Brain microvascular endothelial cell (primary cell): ENCODE measurements around the gene AIF1.

ENCODE experiments used
- DNase-seq: peaks from one replicate; pipeline ENCODE4 v3.0.0-alpha.2; 2020
- H3K27ac ChIP-seq: fragments of 250-450 bp; sonication (Bioruptor Pico); 2 replicates; pipeline ENCODE4 v1.5.1; 2020; ENCODE audit warnings: mild to moderate bottlenecking, moderate library complexity
- H3K27me3 ChIP-seq: fragments of 250-450 bp; sonication (Bioruptor Pico); replicated peaks from 2 replicates; pipeline ENCODE4 v1.5.1; 2020; ENCODE audit warnings: mild to moderate bottlenecking
- H3K36me3 ChIP-seq: fragments of 250-450 bp; sonication (Bioruptor Pico); replicated peaks from 2 replicates; pipeline ENCODE4 v1.5.1; 2020; ENCODE audit warnings: mild to moderate bottlenecking
- H3K4me3 ChIP-seq: 2 replicates; pipeline ENCODE4 v1.5.1; 2011; ENCODE audit warnings: low read depth, mild to moderate bottlenecking, control low read depth, low read length, moderate library complexity
- CTCF ChIP-seq: IDR thresholded peaks from 2 replicates; pipeline ENCODE4 v1.5.1; 2011; ENCODE audit warnings: low read depth, mild to moderate bottlenecking, moderate library complexity, low read length, control low read depth, inconsistent platforms; ENCODE audit errors: missing control alignments
- in situ Hi-C: cut with HindIII; loops from 2 replicates; pipeline ENCODE4 v1.10.0; 2017; ENCODE audit warnings: low sequenced_read_pairs, low pct_ligation_motif_present

The AIF1 gene

GRCh38 chr6:31622684-31623091 is 7.7 kb downstream of the AIF1 start:
- H3K36me3 ChIP-seq = peaks cover 51% of the 10 kb centered on the region
- H3K27me3 ChIP-seq = no peaks in the 10 kb centered on the region
- no peak overlapping the region for H3K27ac ChIP-seq
- TF ChIP-seq CTCF = no peak
- no peak for DNase-seq
- peak overlapping the region; percentile 94 for H3K4me3 ChIP-seq
- in situ Hi-C loops = no loop called here

GRCh38 chr6:31624070-31624469 is 9.0 kb downstream of the AIF1 start:
- in situ Hi-C loops = no loop called here
- peaks cover 65% of the 10 kb centered on the region for H3K36me3 ChIP-seq
- TF ChIP-seq CTCF = no peak
- no peaks in the 10 kb centered on the region for H3K27me3 ChIP-seq
- no peak overlapping the region for H3K4me3 ChIP-seq
- no peak for DNase-seq
- H3K27ac ChIP-seq = no peak overlapping the region

- no peak overlapping the region for H3K27ac ChIP-seq
- in situ Hi-C loops = no loop called here
Measured at GRCh38 chr6:31626952-31627351, 11.9 kb downstream of the AIF1 start.

GRCh38 chr6:31627690-31628287 is 12.8 kb downstream of the AIF1 start:
- in situ Hi-C loops = no loop called here
- no peak overlapping the region for H3K27ac ChIP-seq
- no peak for TF ChIP-seq CTCF
- DNase-seq = no peak
- no peak overlapping the region for H3K4me3 ChIP-seq
- no peaks in the 10 kb centered on the region for H3K27me3 ChIP-seq
- H3K36me3 ChIP-seq = peaks cover 96% of the 10 kb centered on the region

More at GRCh38 chr6:31626952-31627351, 11.9 kb downstream of the AIF1 start:
- no peaks in the 10 kb centered on the region for H3K27me3 ChIP-seq
- no peak for TF ChIP-seq CTCF
- peaks cover 93% of the 10 kb centered on the region for H3K36me3 ChIP-seq
- no peak for DNase-seq
- no peak overlapping the region for H3K4me3 ChIP-seq

- Histone ChIP-seq H3K4me3 (no peak overlapping the region), H3K27ac (no peak overlapping the region), H3K36me3 (peaks cover 99% of the 10 kb centered on the region), H3K27me3 (no peaks in the 10 kb centered on the region)
- no peak for TF ChIP-seq CTCF
- in situ Hi-C loops = no loop called here
- no peak for DNase-seq
Measured at GRCh38 chr6:31629014-31629413, 14.0 kb downstream of the AIF1 start.

- Histone ChIP-seq H3K36me3 (peaks cover 99% of the 10 kb centered on the region), H3K27ac (no peak overlapping the region)
Measured at GRCh38 chr6:31630177-31630934, 15.3 kb downstream of the AIF1 start.

More at GRCh38 chr6:31630177-31630934, 15.3 kb downstream of the AIF1 start:
- Histone ChIP-seq H3K27me3 (no peaks in the 10 kb centered on the region), H3K4me3 (no peak overlapping the region)
- no peak for TF ChIP-seq CTCF
- DNase-seq = no peak
- in situ Hi-C loops = no loop called here
